8988T (cell line): ENCODE data around the gene CEP112.

Source experiments
- DNase-seq: peaks from one replicate; pipeline ENCODE4 v3.0.0; 2011

The CEP112 gene

DNA sequence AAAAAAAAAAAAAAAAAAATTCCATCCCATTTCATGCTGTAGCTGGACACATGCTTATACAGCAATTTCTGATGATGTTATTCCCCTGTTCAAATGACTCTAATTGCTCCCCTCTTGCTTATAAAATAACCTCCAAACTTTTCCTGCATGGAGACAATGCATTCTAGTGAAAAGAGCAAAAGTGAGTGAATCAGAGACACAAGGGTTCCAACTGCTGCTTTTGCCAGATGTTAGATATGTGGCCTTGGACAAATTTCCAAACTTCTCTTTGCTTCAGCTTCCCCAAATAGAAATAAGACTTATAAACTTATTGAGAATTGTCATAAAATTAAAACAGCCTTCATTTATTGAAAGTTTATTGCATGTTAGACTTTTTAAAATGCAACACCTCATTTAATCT lies 565.5 kb downstream of the CEP112 start:
- no peak for DNase-seq

GRCh38 chr17:65618516-65618915 lies 573.4 kb downstream of the CEP112 start:
- DNase-seq: no peak

- DNase-seq: no peak
Measured at GRCh38 chr17:65617496-65617895, 574.4 kb downstream of the CEP112 start.

- no peak for DNase-seq
Measured at GRCh38 chr17:65609749-65610148, 582.2 kb downstream of the CEP112 start.

DNA sequence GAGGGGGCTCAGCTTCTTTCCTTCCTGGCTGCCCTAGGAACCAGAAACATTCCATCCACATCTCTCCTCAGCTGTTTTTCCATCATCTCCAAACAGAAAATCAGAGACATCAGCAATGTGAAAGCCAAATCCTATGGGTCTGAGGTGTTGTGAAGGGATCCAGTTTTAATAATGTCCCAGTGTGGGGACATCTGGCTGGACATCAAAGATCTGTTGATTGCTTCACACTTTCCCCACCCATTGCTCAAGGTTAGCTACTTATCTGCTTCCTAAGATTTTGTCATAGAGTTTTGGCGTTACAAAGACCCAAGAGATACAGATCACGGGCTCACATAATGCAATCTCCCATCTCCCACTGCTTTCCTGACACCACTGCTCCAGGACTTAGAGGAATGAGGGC lies 582.6 kb downstream of the CEP112 start:
- DNase-seq: no peak

- no peak for DNase-seq
Measured at GRCh38 chr17:65604070-65604469, 587.9 kb downstream of the CEP112 start.

DNA sequence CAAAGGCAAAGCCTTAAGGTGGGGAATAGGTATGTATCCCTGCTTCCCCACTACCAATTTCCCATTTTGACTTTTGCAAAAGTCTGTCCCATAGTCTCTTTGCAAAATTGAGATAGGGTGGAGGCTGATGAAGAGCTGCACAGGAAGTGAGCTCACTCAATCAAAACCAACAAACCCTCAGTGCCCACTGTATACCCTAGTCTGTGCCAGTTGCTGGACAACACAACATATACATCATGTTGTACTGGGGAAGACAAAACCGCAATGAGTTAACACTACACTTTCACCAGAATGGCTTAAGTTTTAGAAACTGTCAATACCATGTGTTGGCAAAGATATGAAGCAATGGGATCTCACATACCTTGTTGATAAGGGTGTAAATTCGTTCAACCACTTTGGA lies 590.1 kb downstream of the CEP112 start:
- DNase-seq: no peak

GRCh38 chr17:65601145-65601544 lies 590.8 kb downstream of the CEP112 start:
- no peak for DNase-seq

- no peak for DNase-seq
Measured at GRCh38 chr17:65600518-65600917, 591.4 kb downstream of the CEP112 start.

DNA sequence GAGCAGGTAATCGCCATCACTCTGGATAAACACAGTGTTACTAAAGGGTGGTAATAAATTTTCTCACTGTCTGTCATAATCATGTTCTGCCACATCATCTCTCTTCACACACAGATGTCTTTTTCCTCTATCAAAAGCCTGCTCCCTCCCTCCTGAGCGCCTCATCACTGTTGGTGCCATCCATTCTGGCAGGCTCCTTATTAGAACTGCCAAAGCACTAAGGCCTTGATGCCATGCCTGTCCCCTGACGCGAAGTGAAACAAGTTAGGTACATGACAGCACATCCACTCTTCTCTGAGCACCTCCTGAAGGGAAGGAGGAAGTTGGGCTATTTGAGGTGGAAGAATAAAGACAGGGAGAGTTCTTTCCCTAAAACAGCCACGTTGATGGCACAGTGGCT lies 592.3 kb downstream of the CEP112 start:
- DNase-seq: no peak

DNA sequence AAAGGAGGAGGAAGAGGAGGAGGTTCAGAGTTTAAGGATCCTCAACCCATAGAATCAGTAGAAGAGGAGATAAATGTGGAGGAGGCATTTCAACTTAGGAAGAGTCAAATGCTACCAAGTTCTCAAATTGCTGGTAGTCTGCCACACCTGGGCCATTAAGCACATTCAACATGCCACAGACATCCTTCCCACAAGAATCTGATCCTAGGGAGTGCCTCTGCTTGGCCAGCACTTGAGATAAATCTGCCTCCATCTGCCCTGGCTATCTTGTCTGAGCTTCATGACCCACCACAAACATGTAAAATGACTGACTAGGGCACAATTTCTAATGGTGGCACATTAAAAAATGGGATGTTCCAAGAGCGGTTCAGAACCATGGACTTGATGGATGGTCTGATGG lies 593.2 kb downstream of the CEP112 start:
- no peak for DNase-seq

DNA sequence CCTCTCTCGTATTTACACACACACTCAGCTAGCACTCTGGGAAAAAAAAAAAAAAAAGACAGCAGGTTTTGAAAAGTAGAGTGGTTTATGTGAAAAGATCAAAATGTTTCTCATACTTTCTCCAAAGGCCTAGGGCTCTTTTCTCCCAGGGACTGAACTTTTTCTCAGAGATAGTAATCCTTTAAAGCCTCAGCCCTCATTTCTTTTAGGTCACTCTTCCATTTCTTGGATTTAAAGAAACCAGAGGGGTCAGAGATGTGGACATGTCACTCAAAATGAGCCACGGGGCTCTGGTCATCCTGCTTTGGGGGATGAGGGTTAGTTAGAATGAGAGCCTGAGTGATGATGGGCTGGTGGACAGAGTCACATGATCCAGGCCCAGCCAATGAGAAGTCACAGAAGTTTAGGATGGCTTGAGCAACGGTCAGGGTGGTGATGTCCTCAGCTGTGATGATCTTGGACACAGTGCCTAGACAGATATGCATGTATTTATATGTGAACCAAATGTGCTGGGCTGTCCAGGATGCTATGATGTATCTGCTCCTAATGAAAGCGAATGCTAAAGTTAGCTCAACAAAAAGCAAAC lies 596.8 kb downstream of the CEP112 start:
- no peak for DNase-seq

- no peak for DNase-seq
Measured at GRCh38 chr17:65593855-65594845, 597.8 kb downstream of the CEP112 start.

DNA sequence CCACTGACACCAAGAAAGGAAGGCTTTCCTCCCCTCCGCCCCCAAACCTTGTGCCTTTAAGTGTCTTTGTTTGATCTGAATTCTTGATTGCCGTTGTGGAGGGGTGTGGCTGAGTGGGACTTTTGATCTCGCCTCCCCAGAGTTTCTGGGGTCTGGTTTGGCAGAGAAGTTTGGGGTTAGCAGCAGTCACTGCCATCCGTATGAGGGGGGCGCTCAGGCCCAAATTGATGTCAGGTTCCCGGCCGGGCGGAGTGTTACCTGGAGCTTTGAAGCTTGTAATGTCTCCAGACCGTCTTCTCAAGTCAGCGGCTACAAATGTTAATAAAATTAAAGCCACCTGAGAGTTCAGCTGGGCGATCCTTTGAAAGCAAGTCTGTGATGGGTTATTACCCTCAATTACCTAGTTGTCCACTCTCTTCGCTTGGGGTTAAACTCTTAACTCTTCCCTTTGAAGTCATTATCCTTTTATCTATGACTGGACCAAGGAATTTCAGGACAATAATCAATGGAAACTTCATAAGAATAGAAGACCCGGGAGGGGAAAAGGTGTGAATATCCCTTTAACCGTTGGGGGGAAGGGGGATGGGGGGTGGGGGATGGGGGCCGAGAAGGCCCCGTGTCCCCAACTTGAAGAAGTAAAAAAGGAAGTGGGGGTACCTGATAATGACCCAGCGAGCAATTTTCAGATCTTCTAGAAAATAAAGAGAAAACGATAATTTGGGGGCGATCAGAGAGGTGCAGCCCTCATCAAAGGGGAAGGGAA lies 598.7 kb downstream of the CEP112 start:
- no peak for DNase-seq

- DNase-seq: no peak
Measured at GRCh38 chr17:65592125-65592965, 599.6 kb downstream of the CEP112 start.

GRCh38 chr17:65589321-65589720 lies 602.6 kb downstream of the CEP112 start:
- no peak for DNase-seq

DNA sequence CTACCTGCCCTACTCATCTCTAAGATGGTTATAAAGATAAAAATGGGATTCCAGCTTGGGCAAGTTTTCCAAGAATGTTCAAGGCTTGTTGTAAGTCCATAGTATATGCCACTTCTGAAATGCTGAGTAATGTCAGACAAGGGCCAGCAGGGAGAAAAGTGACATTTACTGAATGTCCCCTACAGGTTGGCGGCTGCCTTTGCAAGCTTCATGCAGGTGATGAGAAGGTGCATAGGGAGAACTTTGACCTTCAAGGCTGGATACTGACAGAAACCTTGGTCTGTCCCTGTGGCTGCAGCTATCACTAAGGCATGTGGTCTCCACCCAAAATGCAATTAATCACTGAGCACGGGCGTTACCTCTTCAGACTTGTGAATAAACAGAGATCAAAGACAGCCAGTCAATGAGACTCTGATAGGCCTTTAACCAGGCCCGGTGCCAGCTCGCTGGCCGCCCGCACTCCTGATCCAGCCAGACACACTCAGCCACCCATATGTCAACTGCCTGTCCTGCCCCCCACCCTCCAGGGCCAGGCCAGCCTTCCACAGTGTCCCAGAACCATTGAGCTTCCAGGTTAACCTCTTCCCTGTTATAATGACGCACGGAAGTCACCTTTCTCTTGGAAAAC lies 603.6 kb downstream of the CEP112 start:
- no peak for DNase-seq

GRCh38 chr17:65587534-65588180 lies 604.3 kb downstream of the CEP112 start:
- DNase-seq: no peak

GRCh38 chr17:65586899-65587298 lies 605.0 kb downstream of the CEP112 start:
- DNase-seq: no peak
